ENCODE measurements around the gene MTCL1.

- no peak for TF ChIP-seq CTCF (IDR thresholded peaks at IDR 0.05; ENCODE audit: low read depth, low read length, missing input control)
- TF ChIP-seq SP1 (IDR thresholded peaks at IDR 0.05): no peak
- no peak for TF ChIP-seq REST (IDR thresholded peaks at IDR 0.05)
- no peak for TF ChIP-seq HNF4A (conservative IDR thresholded peaks at IDR 0.05)
- TF ChIP-seq RAD21 (IDR thresholded peaks at IDR 0.05): no peak
- no peak for TF ChIP-seq JUND (IDR thresholded peaks at IDR 0.05)
- no peak for TF ChIP-seq ATF3 (IDR thresholded peaks at IDR 0.05)
- no peak for TF ChIP-seq GABPA (IDR thresholded peaks at IDR 0.05 in 1 of 2, conservative IDR thresholded peaks at IDR 0.05 in 1 of 2)
- no peak for TF ChIP-seq EGR1 (IDR thresholded peaks at IDR 0.05; ENCODE audit: low read depth in 2 of 2)
- TF ChIP-seq TAF1 (conservative IDR thresholded peaks at IDR 0.05): no peak
- TF ChIP-seq YY1 (IDR thresholded peaks at IDR 0.05): no peak
- no peak for TF ChIP-seq RXRA (IDR thresholded peaks at IDR 0.05)
- no peak for TF ChIP-seq ZBTB33 (IDR thresholded peaks at IDR 0.05)
Measured at GRCh38 chr18:8820396-8821082, 115.2 kb downstream of the MTCL1 start.
